T47D (cell line): ENCODE results near the gene TNS1.
A peak's percentile ranks its signal among the peaks of the same experiment; 100 is the strongest.

Source experiments
- DNase-seq, 2 experiments: peaks; one replicate each; pipeline versions ENCODE4 v3.0.0 to v3.0.0-alpha.2; 2011 to 2012; ENCODE audit warnings: low read depth in 1 of 2, low spot score in 1 of 2
- JUND ChIP-seq: IDR thresholded peaks from 2 replicates; pipeline ENCODE4 v1.6.1; 2012; ENCODE audit warnings: low read depth
- in situ Hi-C: cut with HindIII; loops from 2 replicates; pipeline ENCODE4 v1.10.0; 2016; ENCODE audit warnings: low sequenced_read_pairs, low pct_unique_long_range_greater_than_20kb

TNS1 gene

GRCh38 chr2:217902379-217903141 is 100.2 kb downstream of the TNS1 start:
- DNase-seq: no peak
- in situ Hi-C loops: no loop called here
- TF ChIP-seq JUND: no peak

GRCh38 chr2:217901835-217902378 is 100.9 kb downstream of the TNS1 start:
- DNase-seq: no peak
- TF ChIP-seq JUND: no peak
- in situ Hi-C loops: no loop called here

- TF ChIP-seq JUND: no peak
- DNase-seq: no peak
- in situ Hi-C loops: no loop called here
Measured at GRCh38 chr2:217901400-217901799, 101.4 kb downstream of the TNS1 start.

GRCh38 chr2:217900780-217901360 is 101.9 kb downstream of the TNS1 start:
- DNase-seq: no peak
- no peak for TF ChIP-seq JUND
- in situ Hi-C loops: no loop called here

GRCh38 chr2:217900010-217900779 is 102.6 kb downstream of the TNS1 start:
- in situ Hi-C loops: no loop called here
- no peak for TF ChIP-seq JUND
- DNase-seq: peak in 1 of 2 experiments; percentile 60

GRCh38 chr2:217899231-217900009 is 103.4 kb downstream of the TNS1 start:
- in situ Hi-C loops: no loop called here
- no peak for TF ChIP-seq JUND

GRCh38 chr2:217897816-217898806 is 104.7 kb downstream of the TNS1 start:
- in situ Hi-C loops: no loop called here
- no peak for DNase-seq

More at GRCh38 chr2:217899231-217900009, 103.4 kb downstream of the TNS1 start:
- DNase-seq: peak; percentile 35 to 49

GRCh38 chr2:217897091-217897715 is 105.6 kb downstream of the TNS1 start:
- no peak for DNase-seq
- in situ Hi-C loops: no loop called here
- TF ChIP-seq JUND: no peak

More at GRCh38 chr2:217897816-217898806, 104.7 kb downstream of the TNS1 start:
- TF ChIP-seq JUND: no peak

GRCh38 chr2:217895070-217895635 is 107.6 kb downstream of the TNS1 start:
- in situ Hi-C loops: no loop called here
- no peak for TF ChIP-seq JUND
- DNase-seq: no peak

- in situ Hi-C loops: no loop called here
- no peak for TF ChIP-seq JUND
- DNase-seq: no peak
Measured at GRCh38 chr2:217893440-217893839, 109.4 kb downstream of the TNS1 start.
